HepG2 (cell line): ENCODE measurements around the gene TSPAN9. TPM values are rescaled to one million over a fixed set of nuclear protein-coding genes. Genes with fewer than 3 reads are reported as not detected.

Experiments
- CREM ChIP-seq, 2 experiments: sonication (generic) in 1 of 2; formaldehyde crosslinking in 1 of 2; IDR thresholded peaks; 2 replicates each; pipeline versions ENCODE4 v1.4.0 to v1.6.1; 2016 to 2020; ENCODE audit warnings: antibody characterized with exemption in 1 of 2, mild to moderate bottlenecking in 1 of 2, missing genetic modification reagents in 1 of 2
- CTCF ChIP-seq: sonication (generic); formaldehyde crosslinking; IDR thresholded peaks from 2 replicates; pipeline ENCODE4 v1.5.0; 2020; ENCODE audit warnings: mild to moderate bottlenecking, missing genetic modification reagents, moderate library complexity
- GMEB1 ChIP-seq: sonication (generic); formaldehyde crosslinking; IDR thresholded peaks from 2 replicates; pipeline ENCODE4 v1.5.1; 2020; ENCODE audit warnings: missing genetic modification reagents, mild to moderate bottlenecking, borderline replicate concordance
- HCFC1 ChIP-seq: fragments of 150-350 bp; IDR thresholded peaks from 2 replicates; pipeline ENCODE4 v1.6.1; 2014; ENCODE audit warnings: low read depth, low read length
- MAX ChIP-seq: IDR thresholded peaks from 2 replicates; pipeline ENCODE4 v1.6.1; 2012; ENCODE audit warnings: inconsistent platforms
- NAIF1 ChIP-seq: sonication (generic); formaldehyde crosslinking; IDR thresholded peaks from 2 replicates; pipeline ENCODE4 v1.5.0; 2020; ENCODE audit warnings: mild to moderate bottlenecking, missing genetic modification reagents, borderline replicate concordance
- NCOA2 ChIP-seq: sonication (generic); formaldehyde crosslinking; IDR thresholded peaks from 2 replicates; pipeline ENCODE4 v1.8.0; 2022; ENCODE audit warnings: inconsistent platforms
- RAD21 ChIP-seq: fragments of 450-650 bp; formaldehyde crosslinking; IDR thresholded peaks from 2 replicates; pipeline ENCODE4 v1.5.0; 2020; ENCODE audit warnings: mild to moderate bottlenecking
- RFXAP ChIP-seq: sonication (generic); formaldehyde crosslinking; IDR thresholded peaks from 2 replicates; pipeline ENCODE4 v1.4.0; 2020; ENCODE audit warnings: missing genetic modification reagents, borderline replicate concordance
- SMYD3 ChIP-seq: sonication (generic); formaldehyde crosslinking; IDR thresholded peaks from 2 replicates; pipeline ENCODE4 v1.8.1; 2023; ENCODE audit warnings: mild to moderate bottlenecking, missing genetic modification reagents
- THYN1 ChIP-seq: sonication (generic); formaldehyde crosslinking; IDR thresholded peaks from 2 replicates; pipeline ENCODE4 v1.8.1; 2023; ENCODE audit warnings: low read depth, mild to moderate bottlenecking, moderate library complexity, missing genetic modification reagents, borderline replicate concordance
- ZBTB26 ChIP-seq: IDR thresholded peaks from 2 replicates; pipeline ENCODE4 v1.6.1; 2016; ENCODE audit warnings: missing compliant biosample characterization, missing genetic modification reagents, borderline replicate concordance
- ZFP82 ChIP-seq: sonication (generic); formaldehyde crosslinking; IDR thresholded peaks from 2 replicates; pipeline ENCODE4 v1.5.1; 2020; ENCODE audit warnings: mild to moderate bottlenecking, missing genetic modification reagents, borderline replicate concordance
- ZNF12 ChIP-seq: sonication (generic); formaldehyde crosslinking; IDR thresholded peaks from 2 replicates; pipeline ENCODE4 v1.5.0; 2020; ENCODE audit warnings: missing genetic modification reagents
- ZNF276 ChIP-seq: sonication (generic); formaldehyde crosslinking; IDR thresholded peaks from 2 replicates; pipeline ENCODE4 v1.4.0; 2020; ENCODE audit warnings: mild to moderate bottlenecking, low read depth, missing genetic modification reagents
- ZNF503 ChIP-seq: sonication (generic); formaldehyde crosslinking; IDR thresholded peaks from 2 replicates; pipeline ENCODE4 v1.4.0; 2020; ENCODE audit warnings: missing genetic modification reagents
- ZNF709 ChIP-seq: sonication (generic); formaldehyde crosslinking; IDR thresholded peaks from 2 replicates; pipeline ENCODE4 v1.5.0; 2020; ENCODE audit warnings: mild to moderate bottlenecking, missing genetic modification reagents
- polyA plus RNA-seq, 8 experiments: library from polyadenylated mRNA; depleted of rRNA in 3 of 8; stranded (reverse) in 7 of 8; unstranded in 1 of 8; fragments of >200 nt; fragmentation: Illumina TruSeq in 4 of 8; extraction: Trizol in 4 of 8; gene quantifications; 2 replicates each; pipeline versions ENCODE4 v1.2.1 to v1.2.3, GENCODE V29; 2011 to 2016; ENCODE audit warnings: low read depth in 4 of 8, missing spikeins in 1 of 8, mixed read lengths in 1 of 8; ENCODE audit not compliant: insufficient read depth in 1 of 8
- total RNA-seq, 5 experiments: library from RNA; depleted of rRNA; stranded (reverse); fragments of >200 nt; fragmentation: Illumina TruSeq; extraction: Trizol; gene quantifications; 2 replicates each; pipeline ENCODE4 v1.2.3, GENCODE V29; 2016; ENCODE audit warnings: low read depth in 1 of 5

Gene TSPAN9
- total and polyA plus RNA-seq, 2 of the 13 experiments (the other 11 are each of a cell fraction or from before 2014, with no cell fraction given), result 18.1 to 42.3 TPM

GRCh38 chr12:3313675-3314663, 236.8 kb downstream of the TSPAN9 start (continued):
- TF ChIP-seq MAX, result no peak
- TF ChIP-seq CREM (IDR thresholded peaks at IDR 0.05), result no peak
- no peak for TF ChIP-seq CREM (CRISPR knock-in tag; IDR thresholded peaks at IDR 0.05)
- no peak for TF ChIP-seq NCOA2 (CRISPR knock-in tag)
- TF ChIP-seq HCFC1, result no peak
- no peak for TF ChIP-seq ZNF12 (CRISPR knock-in tag)
- peak; percentile 65 for TF ChIP-seq CTCF
- no peak for TF ChIP-seq NAIF1 (CRISPR knock-in tag)
- TF ChIP-seq ZNF503 (CRISPR knock-in tag), result no peak
- no peak for TF ChIP-seq RFXAP
- 0 out of 2 replicates have a peak, but pooled peaks have one; percentile 27 for TF ChIP-seq RAD21 (CRISPR knock-in tag)
- TF ChIP-seq ZFP82 (CRISPR knock-in tag), result no peak
- no peak for TF ChIP-seq THYN1 (CRISPR knock-in tag)
- TF ChIP-seq SMYD3 (CRISPR knock-in tag), result no peak
- TF ChIP-seq ZNF709 (CRISPR knock-in tag), result no peak
- TF ChIP-seq ZBTB26 (CRISPR knock-in tag), result no peak
- no peak for TF ChIP-seq ZNF276 (CRISPR knock-in tag)
- no peak for TF ChIP-seq GMEB1 (CRISPR knock-in tag)
